Fibroblast of peridontal ligament (primary cell): ENCODE measurements around the gene SDCCAG8.
"Not testable (repeated sequence)": the region's sequence is repeated elsewhere in the genome, so short reads cannot be mapped to it uniquely, and the experiment has no call there.

ENCODE experiments used
- DNase-seq: peaks from one replicate; pipeline ENCODE4 v3.0.0-alpha.2; 2010; ENCODE audit errors: extremely low read depth

Gene SDCCAG8

DNA sequence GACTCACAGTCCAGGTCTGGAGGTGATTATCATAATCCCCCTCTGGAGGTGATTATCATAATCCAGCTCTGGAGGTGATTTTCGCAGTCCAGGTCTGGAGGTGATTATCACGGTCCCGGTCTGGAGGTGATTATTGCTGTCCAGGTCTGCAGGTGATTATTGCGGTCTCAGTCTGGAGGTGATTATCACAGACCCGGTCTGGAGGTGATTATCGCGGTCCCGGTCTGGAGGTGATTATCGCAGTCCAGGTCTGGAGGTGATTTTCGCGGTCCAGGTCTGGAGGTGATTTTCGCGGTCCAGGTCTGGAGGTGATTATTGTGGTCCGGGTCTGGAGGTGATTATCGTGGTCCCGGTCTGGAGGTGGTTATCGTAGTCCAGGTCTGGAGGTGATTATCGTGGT lies 76.6 kb downstream of the SDCCAG8 start:
- no peak for DNase-seq

DNA sequence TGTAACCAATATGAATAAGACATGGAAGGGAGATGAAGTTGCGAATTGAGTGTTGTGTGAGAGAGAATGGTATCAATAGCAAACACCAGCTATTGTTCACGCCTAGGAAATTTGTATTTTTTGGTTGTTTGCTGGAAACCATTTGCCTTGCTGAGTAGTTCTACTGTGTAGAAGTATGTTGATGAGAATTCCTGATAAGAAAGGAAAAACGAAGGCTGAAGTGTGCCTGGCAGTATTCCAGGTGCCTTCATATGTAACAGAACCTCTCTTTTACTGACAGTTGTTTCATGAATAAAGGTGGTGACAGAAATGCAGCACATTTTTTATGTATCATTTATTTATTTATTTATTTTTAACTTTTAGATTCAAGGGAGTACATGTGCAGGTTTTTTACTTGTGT lies 79.5 kb downstream of the SDCCAG8 start:
- DNase-seq: no peak

- DNase-seq: no peak
Measured at GRCh38 chr1:243336163-243336562, 80.3 kb downstream of the SDCCAG8 start.

DNA sequence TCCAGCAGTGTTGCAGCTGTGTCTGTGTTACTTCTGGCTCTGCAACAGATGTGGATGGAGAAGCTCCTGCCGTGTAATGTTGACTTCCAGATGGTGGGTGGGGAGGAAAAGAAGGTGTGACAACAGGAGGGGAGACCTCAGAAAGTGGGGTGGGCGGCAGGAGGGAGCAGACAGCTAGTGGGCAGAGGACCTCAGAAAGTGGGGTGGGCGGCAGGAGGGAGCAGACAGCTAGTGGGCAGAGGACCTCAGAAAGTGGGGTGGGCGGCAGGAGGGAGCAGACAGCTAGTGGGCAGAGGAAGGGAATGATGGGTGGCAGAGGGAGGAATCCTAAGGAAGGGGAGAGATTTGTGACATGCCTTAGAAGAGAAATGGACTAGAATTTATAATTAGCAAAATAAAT lies 83.0 kb downstream of the SDCCAG8 start:
- not testable (repeated sequence) for DNase-seq

DNA sequence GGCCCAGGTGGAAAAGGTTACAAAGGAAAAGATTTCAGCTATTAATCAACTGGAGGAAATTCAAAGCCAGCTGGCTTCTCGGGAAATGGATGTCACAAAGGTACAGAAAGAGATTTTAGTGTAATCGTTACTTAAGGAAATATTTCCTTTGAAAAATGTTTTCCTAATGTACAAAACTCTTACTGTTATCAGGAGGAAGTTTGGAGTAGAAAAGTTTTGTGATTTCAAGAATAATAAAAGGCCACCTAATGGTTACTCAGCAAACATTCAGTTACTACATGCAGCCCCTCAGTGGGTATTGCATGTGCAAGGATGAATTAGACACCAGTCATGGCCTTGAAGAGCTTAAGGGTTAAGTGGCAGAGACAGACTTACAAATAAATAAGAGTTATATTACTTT lies 85.2 kb downstream of the SDCCAG8 start:
- DNase-seq: no peak

DNA sequence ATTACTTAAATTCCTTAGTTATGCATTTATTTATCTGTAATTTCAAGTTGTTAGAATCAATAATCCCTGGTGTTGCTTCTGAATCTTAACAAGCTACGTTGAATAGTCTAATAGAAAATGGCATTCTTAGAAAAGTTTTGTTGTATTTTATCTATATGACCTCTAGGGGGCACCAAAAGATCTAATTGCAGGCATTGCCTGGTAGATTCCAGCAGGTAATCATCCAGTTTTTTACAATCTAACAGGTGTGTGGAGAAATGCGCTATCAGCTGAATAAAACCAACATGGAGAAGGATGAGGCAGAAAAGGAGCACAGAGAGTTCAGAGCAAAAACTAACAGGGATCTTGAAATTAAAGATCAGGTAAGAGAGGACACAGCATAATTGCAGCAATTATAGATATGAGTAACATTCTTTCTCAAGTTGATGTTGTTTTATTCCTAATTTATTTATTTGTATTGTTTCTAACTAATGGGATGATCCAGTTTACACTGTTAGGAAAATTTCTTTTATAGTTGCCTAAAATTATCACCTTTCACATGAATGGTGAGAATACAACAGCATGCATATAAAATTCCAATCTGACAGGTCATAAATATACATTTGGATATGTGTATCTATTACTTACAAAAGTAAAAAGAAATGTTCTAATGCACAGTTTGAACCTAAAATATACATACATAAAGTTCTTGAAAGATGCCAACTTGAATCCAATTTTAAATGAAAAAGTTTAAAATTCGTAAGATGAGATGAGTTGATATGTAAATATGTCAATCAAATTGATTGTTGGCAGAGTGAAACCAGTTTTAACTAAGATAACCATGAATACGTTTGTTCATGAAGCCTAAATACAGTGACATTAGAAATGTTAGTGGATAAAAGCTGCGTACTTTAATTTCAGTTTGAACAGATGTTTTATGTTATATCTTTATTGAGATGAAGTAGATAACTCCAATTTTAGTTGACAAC lies 88.4 kb downstream of the SDCCAG8 start:
- peak; percentile 64 for DNase-seq

DNA sequence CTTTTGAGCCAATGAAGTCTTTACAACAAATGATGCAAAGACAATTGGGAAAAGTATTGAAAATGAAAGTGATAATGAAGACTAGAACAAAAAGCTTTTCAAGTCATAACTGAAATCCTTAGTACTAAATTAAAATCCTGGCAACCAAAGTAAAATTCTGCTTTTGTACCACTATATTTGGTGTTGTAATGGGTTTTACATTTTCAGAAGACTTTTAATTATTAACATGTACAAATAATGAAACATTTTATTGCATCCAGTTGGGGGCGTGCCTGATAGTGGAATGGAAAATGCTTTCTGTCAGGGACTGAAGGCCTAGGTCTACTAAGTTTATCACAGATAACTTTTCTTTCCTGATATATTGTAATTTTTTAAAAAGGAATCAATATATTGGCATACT lies 89.4 kb downstream of the SDCCAG8 start:
- DNase-seq: peak; percentile 53

DNA sequence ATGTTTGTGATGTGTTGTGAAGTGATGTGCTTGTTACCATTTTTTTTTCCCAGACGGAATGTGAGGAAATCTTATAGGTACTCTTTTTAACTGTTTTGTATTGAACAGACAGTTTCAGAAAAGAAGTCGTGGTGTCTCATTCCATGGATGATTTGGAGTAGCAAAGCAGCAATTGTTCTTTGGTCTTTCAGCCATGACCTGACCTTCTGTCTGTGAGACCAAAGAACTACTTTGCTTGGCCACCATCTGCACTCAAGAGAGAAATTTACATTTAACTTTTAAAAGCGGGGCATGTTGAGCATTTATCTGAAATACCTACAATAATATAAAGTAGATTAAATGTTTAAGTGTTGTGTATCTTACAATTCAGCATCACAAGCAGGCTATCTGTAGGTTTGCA lies 90.2 kb downstream of the SDCCAG8 start:
- no peak for DNase-seq

- DNase-seq: no peak
Measured at GRCh38 chr1:243346468-243346867, 90.6 kb downstream of the SDCCAG8 start.

DNA sequence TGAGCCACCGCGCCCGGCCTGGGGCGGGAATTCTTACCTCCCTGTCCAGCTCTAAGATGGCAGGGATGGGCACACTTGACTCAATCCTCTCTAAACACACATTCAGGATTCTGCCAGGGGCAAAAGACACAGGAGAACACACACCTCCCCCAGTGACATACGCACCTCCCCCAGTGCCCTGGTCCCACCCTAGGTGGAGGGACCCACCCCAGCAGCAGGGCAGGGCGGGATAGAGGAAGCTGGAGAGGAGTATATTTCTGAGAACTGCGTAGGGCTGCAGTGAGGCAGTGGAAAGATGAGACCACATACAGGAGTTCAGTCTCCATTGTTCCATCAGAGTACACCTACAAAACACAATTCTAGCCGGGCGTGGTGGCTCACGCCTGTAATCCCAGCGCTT lies 92.5 kb downstream of the SDCCAG8 start:
- DNase-seq: no peak

GRCh38 chr1:243349128-243349527 lies 93.3 kb downstream of the SDCCAG8 start:
- DNase-seq: no peak

DNA sequence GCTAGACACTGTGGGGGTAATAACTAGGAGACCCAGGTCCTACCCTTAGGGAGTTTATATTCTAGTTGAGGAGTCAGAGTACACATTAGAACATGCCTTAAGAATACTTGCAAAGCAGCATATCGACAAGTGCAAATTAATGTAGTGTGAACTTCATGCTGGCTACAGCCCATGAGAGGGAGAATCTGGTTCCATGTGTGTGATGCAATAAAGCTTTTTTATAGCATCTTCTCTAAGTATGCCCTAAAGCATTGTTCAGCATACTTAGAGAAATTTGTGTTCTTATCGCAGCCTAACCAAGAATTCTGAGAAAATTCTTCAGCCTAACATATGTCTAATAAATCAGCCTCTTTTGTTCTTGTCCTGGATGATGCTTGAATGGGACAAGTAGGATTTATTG lies 95.5 kb downstream of the SDCCAG8 start:
- DNase-seq: no peak

GRCh38 chr1:243354511-243355153 lies 98.8 kb downstream of the SDCCAG8 start:
- peak; percentile 50 for DNase-seq

- DNase-seq: no peak
Measured at GRCh38 chr1:243363832-243364231, 108.0 kb downstream of the SDCCAG8 start.

DNA sequence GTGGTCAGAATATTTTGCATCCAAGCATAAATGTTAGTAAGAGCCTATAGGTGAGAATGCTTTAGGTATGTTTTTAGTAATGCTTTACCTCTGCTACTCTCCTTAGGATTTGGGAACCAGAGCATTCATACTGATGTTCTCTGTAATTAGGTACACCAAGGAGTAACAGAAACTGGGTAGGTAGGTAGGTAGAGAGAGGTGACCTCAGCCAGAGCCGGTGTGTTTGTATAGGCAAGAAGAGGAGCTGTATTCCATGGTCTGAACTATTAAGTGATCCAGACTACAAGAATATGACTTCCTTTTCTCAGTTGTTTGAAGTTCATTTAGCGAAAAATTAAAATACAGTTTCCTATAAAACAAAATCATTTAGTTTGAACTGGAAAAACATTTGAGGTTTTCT lies 108.5 kb downstream of the SDCCAG8 start:
- no peak for DNase-seq

GRCh38 chr1:243364866-243365265 lies 109.0 kb downstream of the SDCCAG8 start:
- no peak for DNase-seq

- no peak for DNase-seq
Measured at GRCh38 chr1:243367314-243367713, 111.5 kb downstream of the SDCCAG8 start.

DNA sequence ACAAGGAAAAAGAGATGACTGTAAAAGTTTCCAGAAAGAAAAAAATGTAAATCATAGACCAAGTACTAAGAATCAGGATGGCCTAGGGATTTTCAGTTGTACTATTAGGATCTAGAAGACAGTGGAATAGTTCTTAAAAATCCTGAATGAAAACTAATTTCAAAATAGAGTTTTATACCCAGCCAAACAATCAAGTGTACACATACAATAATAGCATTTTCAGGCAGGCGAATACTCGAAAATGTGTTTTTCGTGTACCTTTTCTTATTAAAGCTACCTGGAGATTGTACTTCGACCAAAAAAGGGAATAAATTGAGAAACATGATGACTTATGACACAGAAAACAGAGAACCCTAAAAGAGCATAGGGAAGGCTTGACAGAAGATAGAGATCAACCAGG lies 118.6 kb downstream of the SDCCAG8 start:
- DNase-seq: no peak

GRCh38 chr1:243375596-243375995 lies 119.8 kb downstream of the SDCCAG8 start:
- no peak for DNase-seq

DNA sequence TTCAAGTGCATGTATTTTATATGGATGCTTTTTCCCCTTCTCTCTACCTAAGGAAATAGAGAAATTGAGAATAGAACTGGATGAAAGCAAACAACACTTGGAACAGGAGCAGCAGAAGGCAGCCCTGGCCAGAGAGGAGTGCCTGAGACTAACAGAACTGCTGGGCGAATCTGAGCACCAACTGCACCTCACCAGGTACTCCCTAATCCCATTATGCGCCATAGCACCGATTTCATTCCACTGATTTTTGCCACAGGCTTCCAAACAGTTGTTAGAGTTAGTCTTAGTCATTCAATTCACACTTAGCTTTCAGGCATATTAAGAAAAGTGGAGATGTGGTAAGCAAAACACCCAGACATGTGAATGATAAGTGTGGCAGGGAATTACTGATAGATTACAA lies 122.8 kb downstream of the SDCCAG8 start:
- no peak for DNase-seq

GRCh38 chr1:243379208-243379607 lies 123.4 kb downstream of the SDCCAG8 start:
- DNase-seq: peak; percentile 14

DNA sequence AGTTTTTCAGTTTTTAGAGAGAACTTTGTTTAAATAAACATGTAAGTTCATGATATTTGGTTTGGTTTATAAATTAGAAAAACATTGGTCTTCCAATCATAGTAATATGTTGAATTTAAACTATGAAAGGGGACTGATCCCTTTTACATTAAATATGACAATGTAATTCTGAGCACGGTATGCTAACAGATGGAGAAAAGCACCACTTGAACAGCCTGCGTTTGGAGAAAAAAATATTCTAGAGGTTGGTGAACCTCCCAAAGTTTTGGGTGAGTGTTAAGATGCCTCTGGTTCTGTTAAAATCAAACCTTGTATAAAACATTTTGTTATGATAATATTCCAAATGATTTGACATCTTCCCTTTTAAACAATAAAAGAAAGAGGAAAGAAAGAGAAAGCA lies 123.9 kb downstream of the SDCCAG8 start:
- no peak for DNase-seq

- no peak for DNase-seq
Measured at GRCh38 chr1:243388276-243388675, 132.4 kb downstream of the SDCCAG8 start.
